LHCN-M2 (cell line): ENCODE results near the gene ENDOV. TPM values are rescaled to one million over a fixed set of nuclear protein-coding genes. Genes with fewer than 3 reads are reported as not detected.

ENCODE experiments used
- DNase-seq: peaks from one replicate; pipeline ENCODE4 v3.0.0-alpha.2; 2012; ENCODE audit warnings: low read depth
- total RNA-seq: library from RNA; depleted of rRNA; stranded (reverse); fragments of >200 nt; gene quantifications from 2 replicates; pipeline ENCODE4 v1.2.3, GENCODE V29; 2014

Gene ENDOV
- total RNA-seq, 1 experiment from 2014 or later: 13.7 TPM

DNA sequence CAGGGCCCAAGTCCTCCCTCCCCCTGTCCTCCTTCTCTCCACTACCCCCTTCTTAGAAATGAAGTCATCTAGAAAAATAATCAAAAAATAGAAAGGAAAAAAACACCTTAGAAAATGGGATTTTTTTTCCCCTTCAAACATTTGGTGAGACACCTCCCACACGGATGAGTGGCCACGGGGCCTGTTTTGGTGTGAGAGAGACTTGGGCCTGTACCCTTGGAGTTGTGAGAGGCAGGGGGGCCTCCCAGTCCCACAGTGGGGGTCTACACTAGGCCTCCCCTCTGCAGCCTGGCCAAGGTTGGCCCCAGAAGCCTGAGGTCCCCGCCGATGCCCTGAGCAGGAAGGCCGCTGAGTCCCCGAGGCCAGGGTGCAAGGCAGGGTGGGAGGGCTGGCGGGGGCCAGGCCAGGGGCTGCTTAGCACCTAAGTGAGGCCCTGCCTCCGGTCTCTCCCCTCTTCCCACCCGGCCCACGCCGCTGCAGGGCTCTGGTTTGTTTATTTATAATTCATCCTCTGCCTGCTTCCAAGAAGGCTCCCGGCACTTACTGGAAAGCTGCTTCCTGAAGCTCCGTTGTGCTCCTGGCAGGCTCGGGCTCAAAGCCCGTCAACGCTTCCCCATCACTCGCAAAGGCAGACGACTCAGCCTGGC lies 35.1 kb downstream of the ENDOV start:
- no peak for DNase-seq

DNA sequence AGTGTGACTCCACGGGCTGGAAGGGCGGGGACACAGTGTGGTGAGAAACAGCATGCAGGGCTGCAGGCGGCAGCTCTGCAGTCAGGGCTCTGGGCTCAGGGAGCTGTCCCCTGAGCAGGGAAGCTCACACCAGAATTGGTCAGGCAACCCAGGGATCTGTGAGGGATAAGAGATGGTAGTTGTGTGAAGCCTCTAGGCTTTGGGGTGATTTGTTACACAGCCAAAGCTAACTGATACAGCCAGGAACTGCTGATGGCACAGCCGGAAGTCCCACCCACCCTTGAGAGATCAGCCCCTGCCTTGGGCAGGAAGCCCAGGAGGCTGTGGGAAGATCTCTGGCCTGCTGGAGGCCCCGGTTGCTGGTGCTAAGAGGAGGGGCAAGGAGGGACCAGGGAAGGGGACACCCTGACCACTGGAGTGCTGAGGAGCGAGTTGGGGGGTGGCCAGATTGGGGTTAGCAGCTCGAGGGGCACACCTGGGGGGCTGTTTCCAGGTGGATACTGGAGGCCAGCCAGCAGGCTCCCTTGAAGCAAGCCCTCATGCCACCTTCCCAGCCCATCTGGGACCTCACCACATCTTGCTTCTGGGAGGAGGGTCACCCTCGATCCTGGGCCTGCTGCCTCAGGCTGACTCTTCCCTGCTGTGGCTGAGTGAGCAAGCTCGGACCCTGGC lies 36.3 kb downstream of the ENDOV start:
- no peak for DNase-seq

DNA sequence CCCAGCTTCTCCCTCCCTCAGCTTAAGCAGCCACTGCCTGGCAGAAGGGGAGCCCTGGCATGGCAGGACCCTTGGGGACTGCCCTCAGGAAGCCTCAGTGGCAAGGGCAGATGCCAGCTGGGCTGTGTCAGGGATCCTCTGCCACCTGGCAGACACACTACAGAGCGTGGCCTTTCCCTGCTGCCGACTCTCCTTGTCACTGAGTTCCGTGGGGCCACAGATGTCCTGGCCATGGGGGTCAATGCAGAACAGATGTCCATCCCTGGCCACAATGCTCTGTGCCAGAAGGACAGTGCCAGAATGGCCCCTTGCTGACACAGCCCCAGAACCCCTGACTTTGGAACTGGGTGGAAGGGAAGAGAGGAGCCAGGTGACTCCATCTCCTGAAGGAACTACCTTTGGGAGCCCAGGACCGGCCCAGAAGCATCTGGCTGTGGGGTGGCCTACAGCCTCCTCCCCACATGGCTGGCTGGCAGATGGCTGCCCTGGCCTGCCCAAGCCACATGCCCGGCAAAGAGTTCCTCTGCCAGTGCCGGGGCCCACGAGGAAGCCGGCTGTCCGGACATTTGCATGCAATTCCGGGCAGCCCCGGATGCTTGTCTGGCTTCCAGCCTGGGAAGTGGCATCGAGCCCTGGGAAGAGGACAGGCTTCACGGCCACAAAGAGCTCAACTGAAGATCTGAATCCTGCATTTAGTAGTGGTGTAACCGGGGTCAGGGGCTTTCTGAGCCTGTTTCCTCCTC lies 37.4 kb downstream of the ENDOV start:
- no peak for DNase-seq

DNA sequence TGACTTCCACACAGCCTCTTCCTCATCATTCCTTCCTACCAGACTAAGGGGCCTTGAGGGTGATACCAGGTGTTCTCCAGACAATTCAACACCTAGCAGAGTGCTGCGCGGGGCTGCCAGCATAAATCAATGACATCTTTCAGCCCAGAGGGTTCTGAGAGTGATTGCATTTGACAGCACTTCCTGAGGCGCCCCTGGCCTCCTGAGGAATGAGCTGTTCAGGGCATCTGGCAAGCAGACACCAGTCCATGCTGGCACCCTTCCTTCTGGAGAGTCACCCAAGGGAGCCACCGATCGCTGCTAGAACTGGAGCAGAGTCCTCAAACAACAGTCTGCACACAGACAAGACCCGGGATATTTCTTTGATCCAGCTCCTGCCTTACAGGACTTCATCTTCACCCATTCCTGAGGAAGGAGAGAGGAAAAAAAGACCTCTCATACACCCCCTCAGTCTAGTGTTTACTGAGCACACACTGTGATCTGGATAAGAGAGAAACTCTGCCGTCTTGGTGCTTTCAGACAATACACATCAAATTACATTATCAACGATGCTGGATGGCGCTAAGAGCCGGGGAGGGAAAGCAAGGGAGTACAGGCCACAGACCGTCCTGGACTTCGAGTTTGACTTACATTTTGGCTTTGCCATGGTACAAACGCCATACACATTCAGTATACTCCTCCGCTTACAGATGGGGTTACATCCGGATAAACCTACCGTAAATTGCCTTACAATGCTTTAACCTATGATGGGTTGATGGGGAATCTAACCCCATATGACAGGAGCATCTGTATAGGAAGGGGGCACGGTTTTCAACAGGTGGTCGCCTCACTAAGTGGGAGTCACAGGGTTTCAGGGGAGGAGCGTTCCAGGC lies 38.4 kb downstream of the ENDOV start:
- no peak for DNase-seq

DNA sequence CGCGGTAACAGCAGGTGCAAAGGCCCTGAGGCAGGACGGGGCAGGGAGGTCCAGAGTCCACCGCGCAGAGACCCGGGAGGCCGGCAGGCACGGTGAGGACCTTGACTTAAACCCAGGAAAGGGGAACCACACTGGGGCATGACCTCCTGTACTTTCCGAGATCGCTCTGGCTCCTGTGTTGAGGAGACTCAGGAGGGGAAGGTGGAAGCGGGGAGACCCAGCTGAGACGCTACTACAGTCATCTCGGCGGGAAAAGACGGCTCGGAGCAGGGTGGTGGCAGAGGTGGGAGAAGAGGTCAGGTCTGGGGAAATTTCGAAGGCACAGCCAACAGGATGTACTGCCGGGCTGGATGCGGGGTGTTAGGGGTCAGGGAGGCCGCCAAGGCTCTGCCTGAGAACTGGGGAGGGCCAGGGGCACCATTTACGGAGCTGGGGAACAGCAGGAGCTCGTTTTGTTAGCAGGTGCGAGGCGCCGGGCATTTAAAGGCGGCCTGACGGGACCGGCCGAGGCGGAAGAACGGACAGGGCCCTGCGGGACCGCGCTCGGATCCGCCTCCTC lies 39.1 kb downstream of the ENDOV start:
- DNase-seq: no peak

DNA sequence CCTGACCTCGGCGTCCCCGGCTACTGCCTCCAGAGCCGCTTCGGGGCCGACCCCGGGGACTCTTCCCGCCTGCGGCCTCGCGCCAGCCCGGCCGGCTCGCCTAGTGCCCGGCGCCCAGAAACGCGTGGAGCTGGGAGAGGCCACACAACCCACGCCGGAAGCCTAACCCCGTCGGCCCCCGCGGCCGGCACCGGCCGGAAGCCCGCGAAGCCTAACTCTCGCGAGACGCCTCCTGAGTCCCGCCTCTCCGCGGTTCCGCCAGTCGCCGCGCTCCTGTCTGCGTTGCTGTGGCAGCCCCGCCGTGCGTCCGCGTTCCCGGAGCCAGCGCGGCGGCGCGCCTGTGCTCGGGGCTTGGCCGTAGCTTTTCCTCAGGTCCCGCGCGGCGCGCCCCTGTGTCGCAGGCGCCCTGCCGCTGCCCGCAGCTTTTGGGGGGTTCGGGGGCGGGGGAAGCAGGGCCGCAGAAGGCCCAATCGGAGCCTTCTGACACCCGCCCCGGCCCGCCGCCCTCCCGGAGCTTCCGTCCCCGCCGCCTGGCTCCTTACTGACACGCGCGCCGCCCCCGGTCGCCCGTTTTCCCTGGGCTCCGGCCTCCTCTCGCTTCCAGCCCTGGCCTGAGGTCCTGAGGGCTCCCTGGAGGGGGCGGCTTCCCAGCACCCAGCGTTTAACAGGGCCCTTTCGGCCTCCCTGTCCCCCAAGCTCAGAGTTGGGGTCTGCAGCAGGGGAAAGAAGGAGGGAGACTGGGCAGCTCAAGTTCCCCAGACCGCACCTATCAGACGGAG lies 39.8 kb downstream of the ENDOV start:
- peak; percentile 94 for DNase-seq

DNA sequence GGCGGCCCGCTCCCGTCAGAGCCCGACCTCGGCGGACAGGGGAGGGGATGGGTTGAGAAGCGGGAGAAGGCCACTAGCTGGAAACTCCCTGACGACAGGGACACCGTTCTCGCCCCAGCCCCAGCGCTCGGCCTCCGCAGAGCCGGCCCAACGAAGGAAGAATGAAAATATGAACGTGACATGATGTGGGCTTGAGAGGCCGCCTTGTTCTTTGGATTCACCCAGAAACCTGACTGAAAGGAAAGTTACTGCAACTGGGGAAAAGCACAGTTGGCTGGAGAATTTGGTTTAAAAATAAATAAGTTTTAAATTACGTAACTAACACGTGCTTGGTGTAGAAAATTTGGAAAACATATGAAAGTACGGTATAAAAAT lies 40.4 kb downstream of the ENDOV start:
- no peak for DNase-seq

DNA sequence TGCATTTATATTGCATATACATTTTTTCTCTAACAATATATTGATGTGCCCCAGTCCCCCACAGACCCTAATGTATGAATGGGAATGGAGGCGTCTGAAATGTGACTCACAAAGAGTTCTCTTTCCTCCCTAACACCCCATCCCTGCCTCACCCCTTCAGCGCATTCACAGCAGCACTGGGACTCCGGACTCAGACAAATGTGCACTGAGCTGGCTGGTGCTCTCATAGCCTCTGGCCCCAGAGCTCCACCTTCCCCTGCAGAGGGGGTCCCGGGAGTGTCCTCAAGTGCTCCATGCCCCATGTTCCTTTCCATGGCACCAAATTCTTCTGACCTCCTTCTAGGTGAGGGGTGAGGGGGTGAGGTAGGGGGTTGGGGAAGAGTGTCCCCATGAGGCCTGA lies 40.8 kb downstream of the ENDOV start:
- peak; percentile 28 for DNase-seq

DNA sequence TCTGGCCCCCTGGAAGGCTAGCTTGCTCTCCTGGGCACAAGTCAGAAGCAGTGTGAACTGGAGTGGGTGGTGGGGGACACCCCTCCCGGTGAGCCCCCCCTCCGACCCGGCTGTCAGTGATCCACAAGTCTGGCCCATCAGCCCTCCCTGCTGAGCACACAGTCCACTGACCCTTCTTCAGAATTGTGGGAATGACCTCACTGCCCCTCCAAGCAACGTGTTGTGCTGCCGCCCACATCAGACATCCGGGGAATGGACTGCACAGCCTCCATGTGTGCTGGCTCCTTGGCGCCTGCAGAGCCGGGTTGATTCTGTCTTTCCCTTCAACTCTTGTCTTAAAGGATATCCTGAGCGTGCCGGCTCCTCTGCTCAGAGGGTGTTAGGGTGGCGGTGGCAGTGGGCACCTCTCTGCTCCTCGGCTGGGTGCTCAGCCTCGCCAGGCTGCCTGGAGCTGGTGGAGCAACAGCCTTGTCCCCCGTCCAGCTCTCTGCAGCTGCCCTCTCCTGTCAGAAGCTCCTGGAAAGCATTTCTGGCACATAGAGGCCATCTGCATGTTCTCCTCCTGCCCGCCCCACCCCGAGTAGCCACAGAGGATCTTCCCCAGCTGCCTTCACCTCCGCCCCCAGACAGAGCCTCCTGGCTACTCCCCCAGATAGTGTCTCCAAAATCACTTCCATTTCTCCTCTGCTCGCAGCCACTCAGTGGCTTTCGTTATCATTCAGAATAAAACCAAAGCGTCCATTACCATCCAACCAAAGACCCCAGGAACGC lies 41.7 kb downstream of the ENDOV start:
- DNase-seq: peak; percentile 85

DNA sequence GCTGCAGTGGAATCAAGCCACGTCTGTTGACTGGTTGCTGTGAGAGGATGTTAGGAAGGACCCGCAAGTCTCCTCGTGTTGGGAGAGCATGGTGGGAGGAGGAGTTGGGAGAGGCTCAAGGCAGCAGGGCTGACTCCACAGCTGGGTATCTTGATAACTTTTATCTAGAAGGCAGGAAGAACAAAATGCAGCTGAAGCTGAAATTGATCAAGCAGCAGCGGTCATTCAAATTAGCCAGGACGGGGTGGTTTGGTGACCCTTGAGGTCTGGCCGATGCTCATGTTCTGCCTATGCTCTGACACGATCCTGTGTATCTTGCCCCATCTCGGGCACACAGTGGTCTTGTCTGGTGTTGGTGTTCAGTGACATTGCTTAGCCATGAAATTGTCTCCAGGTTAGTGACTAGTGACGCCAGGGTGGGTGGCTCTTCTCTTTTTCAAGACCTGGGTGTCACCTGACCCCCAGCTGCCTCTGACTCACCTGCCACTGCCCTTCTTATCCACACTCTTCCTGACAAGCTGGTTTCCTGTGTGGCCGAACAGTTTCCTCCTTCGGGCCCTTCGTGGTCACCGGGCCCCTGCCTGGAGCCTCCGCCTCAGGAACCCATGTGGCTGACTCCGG lies 42.4 kb downstream of the ENDOV start:
- no peak for DNase-seq

DNA sequence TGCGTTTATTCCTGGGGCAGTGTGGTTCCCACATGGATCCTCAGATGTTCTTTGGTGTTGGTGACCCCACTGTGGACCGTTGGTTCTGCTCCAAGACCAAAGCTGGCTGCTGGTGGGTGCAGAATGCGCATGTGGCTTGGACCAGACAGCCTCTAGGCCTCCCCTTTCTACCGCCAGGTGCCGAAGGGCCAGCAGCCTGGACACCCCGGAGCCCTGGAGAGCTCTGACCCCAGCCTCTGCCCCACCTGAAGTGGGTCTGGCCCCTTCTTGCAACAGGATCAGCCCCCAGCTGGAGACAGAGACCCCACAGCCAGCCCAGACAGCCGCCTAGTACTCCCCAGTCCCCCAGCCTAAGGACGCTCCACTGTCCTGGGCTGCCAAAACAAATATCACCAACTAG lies 43.0 kb downstream of the ENDOV start:
- no peak for DNase-seq

DNA sequence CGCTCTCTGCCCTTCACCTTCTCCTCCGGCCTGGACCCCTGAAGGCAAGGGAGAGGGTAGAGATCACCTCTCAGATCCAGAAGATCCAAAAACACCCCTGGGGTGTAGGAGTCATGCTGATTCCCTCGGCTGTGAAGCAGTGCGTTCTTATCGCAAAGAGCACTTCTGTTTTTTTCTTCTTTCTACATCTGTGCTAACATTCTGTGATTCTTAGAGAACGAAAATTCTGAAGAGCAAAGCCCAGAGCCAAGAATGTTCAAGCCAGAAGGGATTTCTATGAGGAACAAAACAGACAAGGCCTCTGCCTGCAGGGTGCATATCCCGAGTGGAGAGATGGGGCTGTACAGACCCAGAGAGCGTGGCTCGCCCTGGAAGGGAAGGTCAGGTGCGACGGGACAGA lies 44.3 kb downstream of the ENDOV start:
- no peak for DNase-seq

DNA sequence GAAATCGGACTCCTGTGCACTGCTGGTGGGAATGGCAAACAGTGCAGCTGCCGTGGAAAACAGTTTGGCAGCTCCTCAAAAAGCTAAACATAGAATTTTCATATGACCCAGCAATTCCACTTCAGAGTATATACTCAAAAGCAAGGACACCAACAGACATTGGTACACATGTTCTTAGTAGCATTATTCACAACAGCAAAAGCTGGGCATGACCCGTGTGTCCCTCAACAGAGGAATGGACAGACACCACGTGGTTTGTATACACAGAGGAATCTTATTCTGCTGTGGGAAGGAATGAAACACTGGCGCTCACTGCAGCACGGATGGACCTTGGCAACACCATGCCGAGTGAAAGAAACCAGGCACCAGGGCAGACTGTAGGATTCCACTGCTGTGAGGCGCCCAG lies 45.5 kb downstream of the ENDOV start:
- no peak for DNase-seq

DNA sequence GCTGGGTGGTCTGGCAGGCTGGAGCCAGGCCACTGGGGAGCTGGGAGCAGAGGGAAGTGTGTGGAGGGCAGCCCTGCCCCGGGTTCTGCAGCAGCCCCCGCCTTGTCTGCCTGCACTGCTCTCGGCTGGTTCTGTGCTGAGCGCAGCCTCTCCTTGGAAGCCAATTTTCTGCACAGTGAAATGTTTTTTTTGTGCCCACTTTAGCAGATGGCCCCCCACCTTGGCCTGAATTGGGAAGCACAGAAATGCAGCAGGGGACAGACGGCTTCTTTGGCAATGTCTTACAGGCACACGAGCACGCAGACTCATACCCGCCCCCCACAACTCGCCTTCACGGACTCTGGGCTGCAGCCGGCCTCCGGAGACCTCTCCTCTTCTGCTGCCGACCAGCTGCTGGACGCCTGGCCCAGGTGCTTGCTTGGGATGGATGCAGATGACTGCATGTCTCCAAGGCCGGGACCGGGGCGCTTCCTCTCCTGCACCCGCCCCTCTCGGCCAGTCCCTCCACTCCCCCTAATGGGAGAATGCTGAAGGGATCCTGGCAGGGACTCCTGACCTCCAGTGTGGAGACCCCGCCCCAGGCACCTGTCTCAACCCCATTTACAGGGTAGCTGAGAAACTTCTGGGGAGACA lies 46.7 kb downstream of the ENDOV start:
- no peak for DNase-seq

DNA sequence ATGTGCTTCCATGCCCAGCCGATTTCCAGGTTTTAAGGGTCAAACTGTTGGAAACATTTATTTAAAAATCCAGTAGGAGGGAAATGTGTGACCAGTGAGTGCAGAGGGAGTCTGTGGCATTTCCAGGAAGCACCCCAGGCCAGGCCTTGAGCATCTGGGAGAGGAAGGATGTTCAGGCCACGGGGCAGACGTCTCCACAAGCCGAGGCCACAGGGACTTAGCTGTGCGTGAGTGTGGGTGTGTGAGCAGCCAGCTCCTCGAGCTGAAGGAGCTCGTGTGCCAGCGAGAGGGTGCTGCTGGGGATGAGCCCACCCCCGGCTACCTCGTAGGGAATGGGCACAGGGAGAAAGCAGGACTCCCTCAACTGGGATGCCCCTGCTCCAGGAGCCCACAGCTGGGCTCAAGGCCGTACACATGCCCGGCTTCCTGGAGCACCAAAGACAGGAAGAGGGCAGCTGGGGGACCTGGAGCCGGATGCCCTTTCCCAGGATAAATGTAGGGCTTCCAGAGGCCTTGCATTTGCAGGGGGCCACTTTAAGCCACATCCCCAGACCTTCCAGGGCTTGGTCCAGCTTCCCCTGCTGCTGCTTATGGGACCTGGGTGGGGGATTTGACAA lies 48.9 kb downstream of the ENDOV start:
- DNase-seq: no peak

DNA sequence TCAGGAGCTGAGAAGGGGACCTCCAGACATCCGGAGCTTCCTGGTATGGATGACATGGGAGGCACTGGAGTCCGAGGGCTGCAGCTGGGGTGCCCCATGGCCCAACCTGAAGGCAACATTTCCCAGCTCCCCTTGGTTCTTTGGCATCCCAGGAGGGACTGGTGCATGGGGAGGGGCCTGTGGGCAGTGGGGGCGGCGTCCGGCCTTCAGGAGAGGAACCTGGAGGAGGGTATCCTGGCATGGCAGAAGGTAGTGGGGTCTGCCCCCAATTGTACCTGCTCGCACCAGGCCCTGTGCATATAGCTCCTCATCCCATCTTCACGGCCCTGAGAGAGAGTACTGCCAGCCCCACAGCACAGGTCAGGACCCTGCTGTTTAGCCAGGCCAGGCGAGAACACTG lies 49.5 kb downstream of the ENDOV start:
- DNase-seq: no peak

DNA sequence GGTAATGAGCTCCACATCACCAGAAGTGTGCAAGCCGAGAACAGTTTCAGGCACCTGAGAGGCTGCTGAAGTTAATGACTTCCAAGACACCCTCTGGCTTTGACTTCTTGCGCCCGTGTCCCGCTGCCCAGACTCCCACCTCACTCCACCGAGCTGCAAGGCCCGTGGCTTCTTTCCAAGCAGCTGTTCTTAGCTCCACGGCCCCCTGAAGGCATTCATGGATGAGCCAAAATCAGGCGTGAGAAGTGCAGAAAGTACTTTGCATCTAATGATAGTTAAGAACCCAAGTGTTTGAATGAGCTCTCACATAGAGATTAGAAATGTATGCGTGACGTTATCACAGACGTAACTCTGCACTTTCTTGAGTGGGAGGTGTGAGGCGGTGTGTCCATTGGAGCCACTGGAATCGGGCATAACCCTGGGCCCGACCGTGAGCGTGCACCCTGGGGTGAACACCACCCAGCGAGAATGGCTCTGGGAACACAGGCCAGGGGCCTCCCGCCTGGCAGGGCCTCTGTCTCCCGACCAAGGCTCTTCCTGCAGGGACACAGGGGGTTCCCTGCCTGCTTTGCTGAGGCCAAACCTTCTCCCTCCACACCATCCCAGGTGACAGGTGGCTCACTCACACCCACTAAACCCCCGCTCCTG lies 50.5 kb downstream of the ENDOV start:
- DNase-seq: no peak

DNA sequence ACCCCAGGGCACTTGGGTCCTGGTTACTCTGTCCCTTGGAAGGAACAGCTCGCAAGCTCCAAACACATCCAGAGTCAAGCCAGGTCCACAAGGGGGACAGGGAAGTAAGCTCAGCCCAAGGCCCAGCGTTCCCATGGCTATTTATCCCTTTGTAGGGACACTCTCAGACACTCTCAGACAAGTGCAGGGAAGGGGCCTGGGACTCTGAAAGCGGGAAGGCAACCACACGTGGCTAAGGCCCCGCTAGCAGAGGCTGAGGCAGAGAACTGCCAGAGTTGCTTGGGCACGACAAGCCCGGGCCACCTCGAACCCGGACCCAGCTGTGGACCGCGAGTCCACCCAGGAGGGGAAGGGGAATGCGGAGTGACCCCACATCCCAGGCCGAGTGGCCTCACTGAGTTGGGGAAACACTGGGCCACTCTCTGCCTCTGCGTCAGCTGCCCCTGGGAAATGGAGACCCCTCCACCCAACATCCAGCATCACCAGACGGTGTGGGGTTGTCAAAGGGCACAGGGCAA lies 51.3 kb downstream of the ENDOV start:
- DNase-seq: no peak
